ENCODE measurements around the gene KCNQ1. TPM values are rescaled to one million over a fixed set of nuclear protein-coding genes. Genes with fewer than 3 reads are reported as not detected.

The KCNQ1 gene
- total and polyA plus RNA-seq, 7 donors = 0.48 to 3.1 (median 1.1) TPM

DNA sequence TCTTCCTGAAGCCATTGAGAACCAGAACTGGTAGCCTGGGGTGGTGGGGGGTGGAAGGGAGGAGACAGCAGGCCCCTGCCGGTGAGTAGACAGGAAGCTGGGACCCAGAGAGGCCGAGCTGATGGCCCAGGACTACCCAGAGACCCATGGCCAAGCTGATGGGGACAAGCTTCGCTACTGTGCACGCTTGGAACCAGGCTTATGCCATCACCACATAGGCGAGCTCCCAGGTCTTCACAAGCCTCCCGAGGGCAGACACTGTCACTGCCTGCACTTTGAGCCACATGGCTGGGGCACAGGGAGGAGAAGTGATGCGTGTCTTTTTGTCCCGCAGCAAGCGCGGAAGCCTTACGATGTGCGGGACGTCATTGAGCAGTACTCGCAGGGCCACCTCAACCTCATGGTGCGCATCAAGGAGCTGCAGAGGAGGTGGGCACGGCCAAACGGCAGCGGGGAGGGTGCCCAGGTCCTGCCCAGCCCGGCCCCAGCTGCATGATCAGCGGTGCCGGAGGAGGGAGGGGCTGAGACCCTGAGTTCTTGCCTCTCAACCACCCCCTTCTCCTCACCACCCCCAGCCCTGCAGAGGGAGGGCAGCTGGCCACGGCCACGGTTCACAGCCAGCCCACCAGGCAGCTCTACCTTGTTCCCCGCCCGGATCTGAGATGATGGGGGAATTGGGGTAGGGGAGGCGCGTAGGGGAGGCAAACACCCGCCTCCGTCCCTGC lies 331.0 kb downstream of the KCNQ1 start:
- Histone ChIP-seq H3K27ac (no peak overlapping the region), H3K4me1 (peaks cover 21% of the 10 kb centered on the region), H3K27me3 (ENCODE audit: insufficient read depth in 3 of 3, low read length in 2 of 3) (no peaks in the 10 kb centered on the region), H3K36me3 (ENCODE audit: insufficient read depth in 1 of 2, low read depth in 1 of 2) (no peaks in the 10 kb centered on the region), H3K4me3 (no peak overlapping the region), H3K9me3 (no peaks in the 10 kb centered on the region)
- TF ChIP-seq, protein P1, sequence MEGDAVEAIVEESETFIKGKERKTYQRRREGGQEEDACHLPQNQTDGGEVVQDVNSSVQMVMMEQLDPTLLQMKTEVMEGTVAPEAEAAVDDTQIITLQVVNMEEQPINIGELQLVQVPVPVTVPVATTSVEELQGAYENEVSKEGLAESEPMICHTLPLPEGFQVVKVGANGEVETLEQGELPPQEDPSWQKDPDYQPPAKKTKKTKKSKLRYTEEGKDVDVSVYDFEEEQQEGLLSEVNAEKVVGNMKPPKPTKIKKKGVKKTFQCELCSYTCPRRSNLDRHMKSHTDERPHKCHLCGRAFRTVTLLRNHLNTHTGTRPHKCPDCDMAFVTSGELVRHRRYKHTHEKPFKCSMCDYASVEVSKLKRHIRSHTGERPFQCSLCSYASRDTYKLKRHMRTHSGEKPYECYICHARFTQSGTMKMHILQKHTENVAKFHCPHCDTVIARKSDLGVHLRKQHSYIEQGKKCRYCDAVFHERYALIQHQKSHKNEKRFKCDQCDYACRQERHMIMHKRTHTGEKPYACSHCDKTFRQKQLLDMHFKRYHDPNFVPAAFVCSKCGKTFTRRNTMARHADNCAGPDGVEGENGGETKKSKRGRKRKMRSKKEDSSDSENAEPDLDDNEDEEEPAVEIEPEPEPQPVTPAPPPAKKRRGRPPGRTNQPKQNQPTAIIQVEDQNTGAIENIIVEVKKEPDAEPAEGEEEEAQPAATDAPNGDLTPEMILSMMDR (IDR thresholded peaks at IDR 0.05) = no peak
- 90 to 95% (median 92%) methylated on average over 28 to 29 of the region's 29 CpGs for WGBS, 3 donors
- ATAC-seq (no peak), DNase-seq (peak in 1 of 2 donors; percentile 45)
- intact Hi-C loops (cut with DNase I) = loop anchor here in 1 of 2 donors (5.0 kb wide), 1 partner anchor 73 kb away; no protein-coding TSS in a partner anchor

DNA sequence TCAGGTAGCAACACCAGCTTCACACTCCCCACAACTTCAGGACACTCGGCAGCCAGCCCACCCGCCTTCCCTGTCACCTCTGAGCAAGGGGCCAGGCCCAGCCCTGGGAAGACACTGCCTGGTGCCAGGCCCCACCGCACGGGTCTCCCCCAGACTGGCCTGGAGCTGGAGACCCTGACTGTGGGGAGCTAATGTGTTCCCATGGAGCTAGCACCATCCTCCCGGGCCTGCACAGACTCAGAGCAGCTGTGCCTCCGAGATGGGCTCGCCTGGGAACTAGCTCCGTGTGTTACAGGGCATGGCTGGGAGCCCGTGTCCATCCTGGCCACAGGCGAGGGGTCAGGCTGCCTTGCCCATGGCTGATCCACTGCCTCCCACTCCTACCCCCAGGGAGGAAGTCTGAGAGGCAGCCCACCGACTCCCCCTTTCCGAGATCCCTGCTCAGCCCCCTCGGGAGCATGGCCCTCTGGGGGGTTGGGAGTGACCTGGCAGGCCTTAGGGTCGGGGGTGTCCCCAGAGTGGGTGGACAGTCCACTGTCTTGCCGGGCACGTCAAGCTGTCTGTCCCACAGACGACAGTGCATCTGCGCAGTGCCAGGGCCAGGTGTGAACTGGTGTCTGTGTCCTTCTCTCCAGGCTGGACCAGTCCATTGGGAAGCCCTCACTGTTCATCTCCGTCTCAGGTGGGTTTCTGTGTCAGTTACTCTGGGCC lies 331.7 kb downstream of the KCNQ1 start:
- intact Hi-C loops (cut with DNase I) = loop anchor here in 1 of 2 donors (5.0 kb wide), 1 partner anchor 74 kb away; no protein-coding TSS in a partner anchor

DNA sequence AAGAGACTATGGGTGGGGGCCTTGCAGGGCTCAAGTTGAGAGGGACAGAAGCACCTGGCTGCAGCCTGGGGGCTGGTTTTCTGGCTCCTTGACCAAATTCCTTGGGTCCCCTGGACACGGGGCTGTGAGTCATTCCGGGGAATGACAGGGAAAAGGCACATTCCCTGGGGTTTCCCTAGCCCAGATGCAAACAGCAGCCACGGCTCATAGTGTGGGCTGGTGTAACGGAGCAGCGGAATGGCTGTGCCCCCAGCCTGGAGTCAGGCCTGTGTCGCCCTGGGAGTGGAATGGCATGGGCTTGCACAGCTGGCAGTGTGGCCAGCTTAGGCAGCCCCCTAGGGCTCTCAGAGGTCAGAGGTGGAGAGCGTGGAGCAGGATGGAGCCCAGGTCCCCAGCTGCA lies 332.6 kb downstream of the KCNQ1 start:
- WGBS, 3 donors = 73 to 80% (median 78%) methylated on average over 7 of the region's 7 CpGs
- Histone ChIP-seq H3K9me3 (no peaks in the 10 kb centered on the region), H3K36me3 (ENCODE audit: insufficient read depth in 1 of 2, low read depth in 1 of 2) (no peaks in the 10 kb centered on the region), H3K27me3 (ENCODE audit: insufficient read depth in 3 of 3, low read length in 2 of 3) (no peaks in the 10 kb centered on the region), H3K4me1 (peaks cover 21% of the 10 kb centered on the region), H3K27ac (no peak overlapping the region), H3K4me3 (no peak overlapping the region)
- TF ChIP-seq, protein P1 (IDR thresholded peaks at IDR 0.05) = no peak
- intact Hi-C loops (cut with DNase I) = loop anchor here in 1 of 2 donors (5.0 kb wide), 1 partner anchor 75 kb away; no protein-coding TSS in a partner anchor
- ATAC-seq (no peak), DNase-seq (peak in 1 of 2 donors; percentile 36)

More for the DNA sequence above, 331.7 kb downstream of the KCNQ1 start:
- TF ChIP-seq, protein P1 (IDR thresholded peaks at IDR 0.05) = no peak
- peak; percentile 11 to 45 for DNase-seq
- no peak for ATAC-seq
- WGBS, 3 donors = 86 to 87% (median 86%) methylated on average over 19 of the region's 19 CpGs
- Histone ChIP-seq H3K36me3 (ENCODE audit: insufficient read depth in 1 of 2, low read depth in 1 of 2) (no peaks in the 10 kb centered on the region), H3K4me3 (no peak overlapping the region), H3K4me1 (peaks cover 21% of the 10 kb centered on the region), H3K27me3 (ENCODE audit: insufficient read depth in 3 of 3, low read length in 2 of 3) (no peaks in the 10 kb centered on the region), H3K27ac (no peak overlapping the region), H3K9me3 (no peaks in the 10 kb centered on the region)

DNA sequence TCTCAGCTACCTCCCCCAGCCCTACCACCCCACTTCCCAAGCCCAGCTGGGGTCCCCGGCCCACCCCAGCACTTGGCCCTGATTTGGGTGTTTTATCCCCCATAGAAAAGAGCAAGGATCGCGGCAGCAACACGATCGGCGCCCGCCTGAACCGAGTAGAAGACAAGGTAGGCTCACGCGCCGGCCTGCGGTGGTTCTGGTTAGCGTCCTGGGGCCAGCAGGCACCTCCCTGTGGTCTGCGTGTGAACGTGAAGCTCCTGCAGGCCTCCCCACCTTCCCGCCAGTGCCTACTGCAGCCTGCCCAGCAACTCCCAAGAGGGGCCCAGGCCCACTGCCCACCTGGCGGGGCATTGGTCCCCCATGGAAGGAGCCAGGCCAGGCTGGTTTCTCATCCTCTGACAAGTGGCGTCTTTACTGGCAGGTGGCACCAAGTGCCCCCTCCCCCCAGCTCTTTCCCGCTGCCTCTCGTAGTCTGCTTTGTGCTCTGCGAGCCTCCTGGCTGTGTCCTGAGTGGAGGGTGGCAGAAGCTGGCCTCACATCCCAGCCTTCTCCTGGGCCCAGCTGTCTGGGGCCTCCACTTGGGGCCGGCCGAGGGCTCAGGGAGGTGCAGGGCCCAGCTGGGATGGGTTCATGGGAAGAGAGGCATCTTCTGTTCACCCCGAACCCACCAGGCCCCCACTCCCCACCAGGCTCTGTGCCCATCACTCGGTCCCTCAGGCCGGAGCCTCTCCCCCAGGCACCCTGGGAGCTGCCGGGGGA lies 333.2 kb downstream of the KCNQ1 start:
- ATAC-seq (peak in 1 of 4 donors; percentile 3), DNase-seq (peak; percentile 18 to 48)
- no peaks in the 10 kb centered on the region for H3K36me3 ChIP-seq (ENCODE audit: insufficient read depth in 1 of 2, low read depth in 1 of 2)
- H3K9me3 ChIP-seq = no peaks in the 10 kb centered on the region
- intact Hi-C loops (cut with DNase I) = loop anchor here in 1 of 2 donors (5.0 kb wide), 1 partner anchor 76 kb away; no protein-coding TSS in a partner anchor
- peaks cover 21% of the 10 kb centered on the region for H3K4me1 ChIP-seq
- peak overlapping the region; percentile 43 for H3K27ac ChIP-seq
- TF ChIP-seq, protein P1 (IDR thresholded peaks at IDR 0.05) = no peak
- H3K27me3 ChIP-seq (ENCODE audit: insufficient read depth in 3 of 3, low read length in 2 of 3) = no peaks in the 10 kb centered on the region
- H3K4me3 ChIP-seq = peak overlapping the region; percentile 30
- 76 to 88% (median 79%) methylated on average over 27 of the region's 27 CpGs for WGBS, 3 donors

Measured in psoas muscle (tissue), 8 donors.